SIG-M5 treated with dmso at 0.1 percent for 504 hours (cell line): ENCODE measurements around the gene OR2T34.
"Not testable (repeated sequence)": the region's sequence is repeated elsewhere in the genome, so short reads cannot be mapped to it uniquely, and the experiment has no call there.

Experiments used
- DNase-seq: peaks from one replicate; lab custom pipeline; 2025; ENCODE audit not compliant: unreplicated experiment; lab: John Stamatoyannopoulos, UW

Gene OR2T34

GRCh38 chr1:248574657-248575056, at the start of gene OR2T34:
OR2T34 (minus strand) TSS chr1:248574757; CDS start chr1:248574757, 0 bp downstream.
- not testable (repeated sequence) for DNase-seq

GRCh38 chr1:248622570-248623001, 48.0 kb upstream of the OR2T34 start:
- peak; percentile 85 for DNase-seq

- DNase-seq = no peak
Observed at GRCh38 chr1:248621770-248622169, 47.2 kb upstream of the OR2T34 start.

- peak; percentile 59 for DNase-seq
Observed at GRCh38 chr1:248618878-248619277, 44.3 kb upstream of the OR2T34 start.

- no peak for DNase-seq
Observed at GRCh38 chr1:248618119-248618518, 43.6 kb upstream of the OR2T34 start.

GRCh38 chr1:248613742-248614141, 39.2 kb upstream of the OR2T34 start:
- DNase-seq = no peak

GRCh38 chr1:248611883-248612414, 37.4 kb upstream of the OR2T34 start:
- DNase-seq = no peak

- no peak for DNase-seq
Observed at GRCh38 chr1:248610301-248610700, 35.7 kb upstream of the OR2T34 start.

GRCh38 chr1:248599396-248599795, 24.8 kb upstream of the OR2T34 start:
- no peak for DNase-seq

- no peak for DNase-seq
Observed at GRCh38 chr1:248597589-248597988, 23.0 kb upstream of the OR2T34 start, which contains the start of gene OR2T10. OR2T10 (minus strand) TSS chr1:248597700; CDS start chr1:248593768, 3,932 bp downstream.

GRCh38 chr1:248596615-248597014, 22.1 kb upstream of the OR2T34 start:
- peak; percentile 66 for DNase-seq

- no peak for DNase-seq
Observed at GRCh38 chr1:248593226-248593625, 18.7 kb upstream of the OR2T34 start.

- no peak for DNase-seq
Observed at GRCh38 chr1:248592655-248593054, 18.1 kb upstream of the OR2T34 start.

GRCh38 chr1:248590055-248590454, 15.5 kb upstream of the OR2T34 start:
- no peak for DNase-seq

GRCh38 chr1:248589334-248589733, 14.8 kb upstream of the OR2T34 start:
- DNase-seq = no peak

- no peak for DNase-seq
Observed at GRCh38 chr1:248585266-248585665, 10.7 kb upstream of the OR2T34 start.

GRCh38 chr1:248576260-248576980, 1.9 kb upstream of the OR2T34 start:
- peak; percentile 32 for DNase-seq

GRCh38 chr1:248573856-248574255, 701 bp downstream of the OR2T34 start:
- not testable (repeated sequence) for DNase-seq

GRCh38 chr1:248572049-248572448, 2.5 kb downstream of the OR2T34 start:
- DNase-seq = not testable (repeated sequence)

GRCh38 chr1:248570811-248571210, 3.7 kb downstream of the OR2T34 start:
- not testable (repeated sequence) for DNase-seq

GRCh38 chr1:248569049-248569448, 5.5 kb downstream of the OR2T34 start:
- DNase-seq = peak; percentile 45

GRCh38 chr1:248565530-248566373, 8.8 kb downstream of the OR2T34 start:
- DNase-seq = peak; percentile 19
